NCI-H1694 (cell line): Measurements from ENCODE around the gene AOC3.
A peak's percentile ranks its signal among the peaks of the same experiment; 100 is the strongest.

ENCODE experiments used
- DNase-seq: peaks from one replicate; lab custom pipeline; 2025; lab: John Stamatoyannopoulos, UW

Gene AOC3, protein sequence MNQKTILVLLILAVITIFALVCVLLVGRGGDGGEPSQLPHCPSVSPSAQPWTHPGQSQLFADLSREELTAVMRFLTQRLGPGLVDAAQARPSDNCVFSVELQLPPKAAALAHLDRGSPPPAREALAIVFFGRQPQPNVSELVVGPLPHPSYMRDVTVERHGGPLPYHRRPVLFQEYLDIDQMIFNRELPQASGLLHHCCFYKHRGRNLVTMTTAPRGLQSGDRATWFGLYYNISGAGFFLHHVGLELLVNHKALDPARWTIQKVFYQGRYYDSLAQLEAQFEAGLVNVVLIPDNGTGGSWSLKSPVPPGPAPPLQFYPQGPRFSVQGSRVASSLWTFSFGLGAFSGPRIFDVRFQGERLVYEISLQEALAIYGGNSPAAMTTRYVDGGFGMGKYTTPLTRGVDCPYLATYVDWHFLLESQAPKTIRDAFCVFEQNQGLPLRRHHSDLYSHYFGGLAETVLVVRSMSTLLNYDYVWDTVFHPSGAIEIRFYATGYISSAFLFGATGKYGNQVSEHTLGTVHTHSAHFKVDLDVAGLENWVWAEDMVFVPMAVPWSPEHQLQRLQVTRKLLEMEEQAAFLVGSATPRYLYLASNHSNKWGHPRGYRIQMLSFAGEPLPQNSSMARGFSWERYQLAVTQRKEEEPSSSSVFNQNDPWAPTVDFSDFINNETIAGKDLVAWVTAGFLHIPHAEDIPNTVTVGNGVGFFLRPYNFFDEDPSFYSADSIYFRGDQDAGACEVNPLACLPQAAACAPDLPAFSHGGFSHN

DNA sequence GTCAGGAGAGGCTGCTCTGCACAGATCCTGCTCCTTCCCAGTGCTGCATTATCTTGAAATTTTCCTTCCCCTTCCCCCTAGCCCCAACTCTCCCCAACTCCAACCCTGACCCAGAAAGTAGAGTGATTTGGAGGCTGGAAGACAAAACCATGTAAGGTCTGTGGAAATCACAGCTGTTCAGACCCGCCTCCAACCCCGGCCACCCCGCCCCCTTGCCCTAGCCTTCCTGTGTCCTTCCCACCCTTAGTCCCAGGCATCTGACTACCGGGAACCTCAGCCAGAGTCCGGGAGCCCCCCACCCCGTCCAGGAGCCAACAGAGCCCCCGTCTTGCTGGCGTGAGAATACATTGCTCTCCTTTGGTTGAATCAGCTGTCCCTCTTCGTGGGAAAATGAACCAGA lies at the start of gene AOC3:
TSS of gene AOC3 (plus strand) at position 246 of the 400 bp plus-strand sequence. CDS start at position 391, 145 bp downstream.
- DNase-seq = no peak

DNA sequence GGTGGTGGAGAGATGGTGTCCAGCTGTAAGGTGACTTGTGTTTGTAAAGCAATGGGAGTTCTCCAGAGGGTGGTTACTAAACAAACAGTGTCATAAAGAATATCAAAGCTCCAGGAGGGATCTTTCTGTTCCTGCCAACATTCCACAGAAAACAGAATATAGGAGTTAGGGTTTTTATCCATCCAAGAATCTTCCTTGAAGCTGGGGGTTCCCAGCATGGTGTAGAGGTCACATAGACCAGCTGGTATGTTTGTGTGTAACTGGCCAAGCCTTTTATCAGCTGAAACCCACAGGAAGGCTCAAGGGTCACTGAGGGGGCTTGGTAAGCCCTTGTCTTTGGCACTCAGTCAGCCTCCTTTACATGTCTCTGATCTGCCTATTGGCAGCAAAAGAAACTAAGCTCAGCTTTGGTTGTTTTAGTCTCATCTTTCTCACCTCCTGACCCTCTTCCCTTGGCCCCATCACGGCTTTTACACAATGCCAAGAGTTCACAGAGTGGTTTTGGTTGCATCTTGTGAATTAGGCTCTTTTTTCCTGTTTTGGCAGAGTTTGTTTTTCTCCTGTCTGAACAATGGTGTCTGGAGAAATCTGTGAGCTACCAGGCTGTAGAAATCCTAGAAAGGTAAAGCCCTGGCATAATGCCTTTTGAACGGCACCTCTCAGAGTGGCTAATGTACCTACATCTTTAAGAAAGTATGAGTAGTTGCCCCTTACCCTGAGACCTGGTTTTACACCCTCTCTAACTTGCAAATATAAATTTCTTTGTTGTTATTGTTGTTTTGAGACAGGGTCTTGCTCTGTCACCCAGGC lies 47.7 kb upstream of the AOC3 start:
- DNase-seq = no peak

DNA sequence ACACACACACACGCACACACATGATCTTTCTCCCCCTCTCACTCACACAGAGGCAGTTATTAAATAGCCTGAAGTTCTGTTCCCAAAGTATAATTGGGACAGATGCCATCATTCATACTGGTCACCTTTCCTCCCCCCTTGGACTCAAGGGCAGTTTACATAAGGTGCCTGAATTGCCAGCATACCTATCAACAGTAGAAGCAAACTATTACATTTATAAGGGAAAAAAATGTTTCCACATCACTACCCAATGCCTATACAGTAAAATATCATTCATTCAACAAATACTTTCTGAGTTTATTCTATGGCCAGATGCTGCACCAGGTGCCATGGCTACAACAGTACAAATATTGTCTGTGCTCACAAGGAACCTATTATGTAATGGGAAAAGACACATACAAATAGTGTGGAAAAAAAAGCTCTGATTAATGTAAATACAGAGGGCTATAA lies 46.1 kb upstream of the AOC3 start:
- no peak for DNase-seq

DNA sequence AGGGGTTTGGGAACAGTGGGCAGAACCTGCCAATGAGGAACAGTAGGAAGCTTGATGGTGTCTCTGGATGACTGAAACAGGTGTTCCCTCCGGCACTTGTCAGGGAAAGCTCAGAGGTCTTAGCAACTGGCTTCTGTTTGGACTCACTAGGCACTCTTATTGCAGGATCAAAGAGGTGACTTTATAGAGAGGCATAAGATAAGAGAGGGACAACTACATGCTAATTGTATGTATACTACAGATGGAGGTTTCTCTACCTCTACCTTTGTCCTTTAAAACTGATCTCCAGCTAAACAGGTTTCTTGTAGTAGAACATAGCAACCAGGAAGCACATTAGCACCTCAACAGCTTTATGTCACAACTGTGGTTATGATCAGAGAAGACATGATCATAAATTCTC lies 44.8 kb upstream of the AOC3 start:
- no peak for DNase-seq

DNA sequence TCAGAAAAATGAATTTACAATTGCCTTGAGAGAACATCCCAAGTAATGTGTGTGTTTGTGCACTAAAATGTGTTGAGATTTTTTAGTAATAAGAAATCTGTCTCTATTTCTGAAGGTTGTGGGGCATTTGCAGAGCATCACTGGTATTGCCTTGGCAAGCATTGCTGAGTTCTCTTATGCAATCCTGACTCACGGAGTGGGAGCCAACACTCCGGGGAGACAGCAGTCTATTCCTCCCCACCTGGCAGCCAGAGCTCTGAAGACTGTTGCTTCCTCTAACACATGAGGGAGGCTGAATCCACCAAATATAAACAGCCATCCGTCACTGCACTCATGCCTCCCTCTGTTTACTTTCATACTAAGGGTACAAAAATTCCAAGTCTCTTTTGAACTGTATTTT lies 41.7 kb upstream of the AOC3 start:
- no peak for DNase-seq

DNA sequence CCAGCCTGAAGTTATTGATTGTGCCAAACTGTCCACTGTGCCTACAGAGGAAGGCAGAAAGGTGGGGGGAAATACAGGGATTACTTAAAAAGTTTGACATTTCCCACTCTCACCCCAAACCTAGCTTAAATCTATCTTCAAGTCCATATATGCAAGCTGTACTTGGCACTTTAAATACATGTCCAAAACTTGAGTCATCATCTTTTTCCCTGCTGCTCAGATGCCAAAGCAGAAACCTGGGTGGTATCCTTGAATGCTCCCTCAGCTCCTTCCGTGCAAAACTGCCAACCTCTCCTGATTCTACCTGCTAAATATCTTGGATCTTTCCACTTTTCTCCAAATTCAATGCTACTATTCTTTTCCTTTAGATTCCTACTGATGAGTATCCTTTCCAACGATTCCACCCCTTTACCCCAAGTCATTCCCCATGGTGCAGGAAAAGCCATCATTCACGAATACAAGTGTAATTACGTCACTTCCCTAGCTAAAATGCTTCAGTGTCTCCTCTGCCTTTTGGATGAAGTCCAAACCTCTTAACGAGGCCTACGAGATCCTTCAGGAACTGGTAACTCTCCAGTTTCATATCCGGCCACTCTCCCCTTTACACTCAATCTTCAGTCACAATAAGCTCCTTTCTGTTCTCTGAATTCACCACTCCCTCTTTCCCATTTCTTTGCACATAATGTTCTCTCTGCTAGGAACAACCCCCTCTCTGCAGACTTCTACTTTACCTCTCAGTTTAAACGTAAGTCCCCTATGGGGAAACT lies 36.2 kb upstream of the AOC3 start:
- no peak for DNase-seq

DNA sequence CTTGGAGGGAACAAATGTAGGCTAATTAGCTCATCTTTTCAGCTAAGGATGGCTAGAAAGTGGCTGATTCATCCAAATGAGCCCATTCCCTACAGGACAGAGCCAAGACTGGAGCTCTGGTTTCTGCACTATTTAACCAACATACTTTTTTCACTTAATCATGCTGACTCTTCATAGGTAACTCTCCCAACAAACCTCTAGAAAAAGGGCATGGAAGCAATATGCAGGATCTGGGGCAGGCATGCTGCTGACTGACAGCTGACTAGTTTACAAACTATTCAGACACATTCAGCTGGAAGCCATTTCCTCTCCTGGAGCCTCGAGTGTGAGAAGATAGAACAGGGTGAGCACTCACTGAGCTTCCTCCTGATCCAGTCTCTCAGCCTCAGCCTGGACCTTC lies 33.1 kb upstream of the AOC3 start:
- DNase-seq = no peak

DNA sequence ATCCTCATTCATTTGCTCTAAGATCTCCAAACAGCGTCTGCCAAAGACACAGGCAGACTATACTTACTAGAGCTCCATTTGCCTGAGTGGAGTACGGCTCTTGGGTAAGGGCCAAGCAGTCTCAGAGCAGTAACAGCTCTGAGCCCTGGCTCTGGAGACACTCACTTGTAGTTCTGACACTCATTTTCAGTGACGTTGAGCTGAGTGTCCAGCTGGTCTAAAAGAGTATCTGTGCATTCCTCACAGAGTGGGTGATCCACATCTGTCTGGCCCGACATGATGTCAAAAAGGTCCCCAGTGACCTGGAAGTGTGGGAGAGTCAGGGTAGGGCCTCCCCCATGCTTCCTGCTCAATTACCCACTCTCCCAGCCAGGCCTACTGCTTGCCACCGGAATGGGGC lies 32.6 kb upstream of the AOC3 start:
- DNase-seq = no peak

DNA sequence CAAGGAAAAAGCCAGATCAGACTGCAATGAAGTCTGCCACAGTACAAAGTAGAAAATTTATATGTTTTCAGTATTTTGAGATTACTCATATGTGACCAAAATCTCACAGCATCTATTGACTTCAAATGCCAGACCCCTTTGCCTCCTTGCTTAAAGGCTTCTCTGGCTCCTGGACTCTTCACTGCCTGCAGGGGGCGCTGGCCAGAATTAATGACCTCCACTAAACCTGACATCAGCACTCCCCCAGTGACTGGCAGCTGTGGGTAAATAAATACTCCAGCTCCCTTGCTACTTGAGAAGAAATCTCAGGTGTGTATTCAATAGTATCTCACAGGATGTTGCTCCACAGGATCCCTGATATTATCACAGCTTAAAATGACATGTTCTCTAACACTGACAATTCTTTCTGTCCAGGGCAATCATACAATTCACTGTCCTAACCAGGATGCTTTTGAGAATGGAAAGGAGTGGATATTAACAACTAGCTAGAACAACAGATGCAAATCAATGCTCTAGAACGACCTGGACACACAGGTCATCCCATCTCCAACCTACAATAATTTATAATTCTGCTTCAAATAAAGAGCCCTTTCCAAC lies 31.0 kb upstream of the AOC3 start:
- peak; percentile 64 for DNase-seq

DNA sequence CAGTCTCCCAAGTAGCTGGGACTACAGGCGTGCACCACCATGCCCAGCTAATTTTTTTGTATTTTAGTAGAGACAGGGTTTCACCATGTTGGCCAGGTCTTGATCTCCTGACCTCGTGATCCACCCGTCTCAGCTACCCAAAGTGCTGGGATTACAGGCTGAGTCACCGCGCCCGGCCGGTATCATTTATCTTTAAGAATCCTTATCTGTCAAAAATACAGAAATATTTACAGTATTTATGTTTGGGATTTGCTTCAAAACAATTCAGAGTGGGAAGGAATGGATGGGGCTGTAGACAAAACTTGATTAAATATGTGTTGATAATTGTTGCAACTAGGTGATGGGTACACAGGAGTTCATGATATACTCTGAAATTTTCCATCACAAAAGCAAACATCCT lies 29.8 kb upstream of the AOC3 start:
- no peak for DNase-seq

DNA sequence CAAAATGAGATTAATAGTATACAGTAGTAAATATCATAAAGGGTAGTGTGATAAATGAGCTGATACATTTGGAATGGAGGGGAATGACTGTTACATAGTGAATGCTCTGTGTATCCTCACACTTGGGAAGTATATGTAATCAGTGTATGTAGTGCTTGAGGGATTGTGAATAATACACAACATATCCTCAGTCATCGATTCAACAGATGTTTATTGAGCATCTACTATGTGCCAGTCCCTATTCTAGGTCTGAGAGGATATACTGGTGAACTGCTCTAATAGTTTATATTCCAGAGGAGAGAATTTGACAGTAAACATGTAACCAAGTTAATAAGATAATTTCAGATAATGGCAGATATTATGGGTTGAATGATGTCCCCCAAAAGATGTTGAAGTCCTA lies 23.5 kb upstream of the AOC3 start:
- DNase-seq = no peak

DNA sequence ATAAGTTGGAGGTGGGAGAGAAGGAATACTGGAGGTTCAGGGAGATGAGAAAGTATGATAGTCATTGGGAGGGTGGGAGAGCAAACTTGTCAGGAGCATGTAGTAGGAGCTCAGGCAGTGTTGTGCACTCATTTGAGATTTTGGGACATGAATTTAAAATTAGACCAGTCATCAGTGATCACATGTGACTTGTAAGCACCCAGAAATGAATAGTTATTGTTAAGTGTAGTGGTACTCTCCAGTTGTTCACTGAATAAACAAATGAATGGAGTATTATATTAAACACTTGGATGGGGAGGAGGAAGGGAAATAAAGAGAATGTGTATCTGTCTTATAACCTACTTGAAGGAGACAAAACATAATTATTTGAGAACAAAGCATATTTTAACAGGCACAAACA lies 20.0 kb upstream of the AOC3 start:
- DNase-seq = no peak

DNA sequence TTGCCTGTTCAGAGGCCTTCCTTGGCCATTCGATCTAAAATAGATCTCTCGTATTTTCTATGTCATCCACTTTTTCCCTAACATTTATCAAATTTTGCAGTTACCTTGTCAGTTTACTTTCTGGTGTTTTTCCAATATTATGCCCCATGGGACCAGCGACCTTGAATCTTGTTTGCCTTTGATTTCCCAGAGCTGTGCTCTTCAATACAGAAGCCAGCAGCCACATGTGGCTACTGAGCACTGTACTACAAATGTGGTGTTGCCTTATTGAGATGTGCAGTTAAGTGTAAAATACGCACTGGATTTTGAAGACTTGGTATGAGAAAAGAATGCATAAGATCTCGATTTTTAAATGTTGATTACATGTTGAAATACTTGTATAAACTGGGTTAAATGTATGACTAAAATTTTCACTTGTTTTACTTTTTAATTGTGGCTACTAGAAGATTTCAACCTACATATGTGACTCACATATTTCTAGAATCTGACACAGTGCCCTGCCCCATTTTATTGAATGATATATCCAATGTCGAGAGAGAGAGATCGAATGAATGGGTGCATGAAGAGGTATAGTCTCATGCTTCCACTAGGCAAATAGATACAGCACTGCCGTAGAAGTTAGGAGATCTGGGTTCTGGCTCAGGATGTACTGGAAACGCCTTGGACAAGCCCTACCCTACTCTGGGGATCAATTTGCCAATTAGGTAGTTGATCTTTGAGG lies 18.6 kb upstream of the AOC3 start:
- no peak for DNase-seq

DNA sequence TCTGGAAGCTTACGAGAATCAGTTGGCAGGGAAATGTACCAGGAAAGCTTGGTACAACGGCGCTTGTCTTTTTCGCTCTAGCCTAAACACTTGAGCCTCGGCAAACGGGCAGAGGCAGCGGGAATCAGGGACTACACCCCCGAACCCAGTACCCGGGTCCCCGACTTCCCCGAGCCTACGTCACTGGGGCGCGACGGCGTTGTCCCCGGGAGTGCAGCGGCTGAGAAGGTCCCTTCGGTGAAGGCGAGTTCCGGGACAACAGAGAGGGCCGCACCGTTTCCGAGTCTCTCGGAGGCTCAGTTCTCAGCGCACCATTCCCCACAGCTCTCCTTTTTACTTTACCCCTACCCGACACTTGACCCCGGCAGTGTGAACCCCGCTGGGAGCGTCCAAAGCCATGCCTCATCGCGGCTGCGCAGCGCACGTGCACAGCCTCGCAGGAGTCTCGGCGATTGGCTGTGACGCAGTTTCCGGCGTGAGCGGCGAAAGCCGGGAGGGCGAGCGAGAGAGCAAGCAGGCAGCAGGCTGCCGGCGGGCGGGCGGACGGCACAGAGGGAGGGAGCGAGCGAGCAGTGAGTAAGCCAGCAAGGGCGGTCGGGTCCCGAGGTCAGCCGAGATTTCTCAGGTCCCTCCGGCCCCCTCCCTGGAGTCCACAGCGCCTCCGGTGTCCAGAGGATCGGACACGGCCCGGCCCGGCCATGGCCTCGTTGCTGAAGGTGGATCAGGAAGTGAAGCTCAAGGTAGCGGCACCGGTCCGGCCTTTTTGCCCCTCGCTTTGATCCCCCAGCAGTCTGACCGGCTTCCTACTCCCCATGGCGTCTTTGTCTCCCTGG lies 17.8 kb upstream of the AOC3 start, which contains the start of gene PSME3:
TSS of gene PSME3 (plus strand) at position 464 of the 833 bp plus-strand sequence. CDS start at position 699, 235 bp downstream.
- peak; percentile 75 for DNase-seq

DNA sequence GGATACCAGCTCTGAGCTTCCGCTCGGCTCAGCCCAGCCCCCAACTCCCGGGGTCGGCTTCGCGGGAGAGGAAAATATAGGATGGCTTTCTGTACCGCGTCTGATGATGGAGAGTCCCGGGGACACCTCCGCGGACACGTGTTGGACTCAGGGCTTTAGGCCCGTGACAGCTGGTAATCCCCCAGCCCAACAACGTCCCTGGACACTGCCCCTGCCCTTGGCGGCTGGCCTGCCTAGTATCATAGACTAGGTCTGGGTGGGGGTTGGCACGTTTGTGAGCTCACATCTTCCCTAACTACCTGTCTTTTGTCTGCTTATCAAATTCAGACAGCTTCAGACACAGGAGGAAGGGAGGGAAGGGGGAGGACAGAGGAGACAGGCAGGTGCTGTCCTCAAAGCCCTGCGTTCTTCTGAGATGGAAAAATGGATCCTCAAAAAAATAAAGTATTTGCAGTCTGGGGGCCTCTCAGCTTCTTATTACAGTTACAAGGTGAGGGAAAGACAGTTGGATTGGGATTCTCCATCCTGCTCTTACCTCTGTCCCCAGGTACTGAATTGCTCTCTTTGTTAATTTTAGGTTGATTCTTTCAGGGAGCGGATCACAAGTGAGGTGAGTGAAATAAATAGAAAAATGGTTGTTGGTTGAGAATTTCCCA lies 17.1 kb upstream of the AOC3 start:
- DNase-seq = no peak

DNA sequence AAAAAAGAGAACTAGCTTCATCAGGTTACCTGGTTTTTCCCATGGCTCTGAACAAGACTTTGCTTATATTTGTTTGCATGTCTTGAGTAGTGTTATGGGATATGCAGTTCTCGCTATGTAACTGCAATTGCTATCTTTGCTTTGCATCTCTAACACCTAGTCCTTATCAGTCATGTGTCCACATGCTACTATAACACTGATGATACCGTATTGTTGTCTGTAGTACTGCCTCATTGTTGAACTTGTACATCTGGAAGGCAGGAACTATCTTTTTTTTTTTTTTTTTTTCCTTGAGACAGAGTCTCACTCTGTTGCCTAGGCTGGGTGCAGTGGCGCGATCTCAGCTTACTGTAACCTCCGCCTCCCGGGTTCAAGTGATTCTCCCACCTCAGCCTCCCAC lies 15.3 kb upstream of the AOC3 start:
- no peak for DNase-seq

DNA sequence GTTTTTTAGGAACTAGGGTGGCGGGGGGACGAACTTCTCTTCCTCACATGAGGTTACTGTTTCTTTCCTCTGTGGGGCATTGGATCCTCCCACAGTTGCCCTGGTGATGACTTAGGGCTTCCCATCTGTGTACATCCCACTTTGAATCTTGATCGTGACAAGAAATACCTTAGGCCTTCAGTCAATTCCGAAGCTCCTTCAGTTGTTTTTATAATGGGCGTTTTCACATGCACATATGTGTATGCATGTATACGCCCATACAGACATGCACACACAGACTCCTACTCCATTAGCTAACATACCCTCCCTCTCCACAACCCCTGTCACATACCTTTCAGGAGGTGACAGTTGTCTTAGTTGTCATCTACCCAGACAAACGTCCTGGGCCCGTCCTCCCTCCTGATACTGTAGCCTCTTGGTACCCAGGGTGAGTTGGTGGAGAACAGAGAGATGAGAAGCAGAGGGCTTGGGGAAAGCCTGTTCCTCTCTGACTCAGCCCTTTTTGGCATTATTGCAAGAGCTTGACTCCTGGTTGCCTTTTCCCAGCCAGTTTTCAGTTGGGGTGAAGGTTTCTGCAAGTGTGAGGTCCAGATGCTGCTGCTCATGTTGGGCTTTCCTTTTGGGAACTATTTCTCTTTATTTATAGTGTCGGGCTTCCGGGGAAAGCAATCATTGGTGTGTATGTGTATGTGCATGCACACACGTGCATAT lies 8.9 kb upstream of the AOC3 start:
- no peak for DNase-seq

DNA sequence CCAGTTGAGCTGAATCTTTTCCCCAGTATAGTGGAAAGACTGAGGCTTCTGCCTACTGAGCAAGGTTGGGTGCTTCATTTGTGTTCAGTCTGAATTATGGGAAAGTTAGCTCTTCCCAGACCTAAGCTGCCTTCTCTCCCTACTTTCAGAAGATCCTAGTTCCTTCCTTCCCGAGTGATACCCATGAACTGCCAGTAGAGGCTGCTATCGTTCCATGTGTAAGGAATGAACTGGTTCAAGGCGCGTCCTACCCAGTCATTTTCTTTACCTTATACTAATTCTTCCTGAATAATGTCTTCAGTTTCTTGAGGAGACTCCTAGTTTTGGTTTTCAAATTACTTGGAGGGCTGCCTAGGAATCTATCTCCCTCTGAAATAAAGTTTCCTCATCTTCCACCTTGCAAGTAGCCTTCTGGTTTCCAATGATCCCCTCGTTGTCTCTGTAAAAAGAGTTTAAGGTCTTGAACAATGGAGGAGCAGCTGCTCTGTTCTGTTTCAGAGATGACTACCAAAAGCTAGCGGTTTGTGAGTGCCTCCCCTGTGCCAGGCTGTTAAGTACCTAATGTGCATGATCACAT lies 7.6 kb upstream of the AOC3 start:
- DNase-seq = peak; percentile 61
